ENCODE results near the gene GPR180. TPM values are rescaled to one million over a fixed set of nuclear protein-coding genes. Genes with fewer than 3 reads are reported as not detected.
"Not testable (repeated sequence)": the region's sequence is repeated elsewhere in the genome, so short reads cannot be mapped to it uniquely, and the experiment has no call there.

Gene GPR180
- total and polyA plus RNA-seq, 8 donors, result 5.8 to 10.4 (median 7.7) TPM

DNA sequence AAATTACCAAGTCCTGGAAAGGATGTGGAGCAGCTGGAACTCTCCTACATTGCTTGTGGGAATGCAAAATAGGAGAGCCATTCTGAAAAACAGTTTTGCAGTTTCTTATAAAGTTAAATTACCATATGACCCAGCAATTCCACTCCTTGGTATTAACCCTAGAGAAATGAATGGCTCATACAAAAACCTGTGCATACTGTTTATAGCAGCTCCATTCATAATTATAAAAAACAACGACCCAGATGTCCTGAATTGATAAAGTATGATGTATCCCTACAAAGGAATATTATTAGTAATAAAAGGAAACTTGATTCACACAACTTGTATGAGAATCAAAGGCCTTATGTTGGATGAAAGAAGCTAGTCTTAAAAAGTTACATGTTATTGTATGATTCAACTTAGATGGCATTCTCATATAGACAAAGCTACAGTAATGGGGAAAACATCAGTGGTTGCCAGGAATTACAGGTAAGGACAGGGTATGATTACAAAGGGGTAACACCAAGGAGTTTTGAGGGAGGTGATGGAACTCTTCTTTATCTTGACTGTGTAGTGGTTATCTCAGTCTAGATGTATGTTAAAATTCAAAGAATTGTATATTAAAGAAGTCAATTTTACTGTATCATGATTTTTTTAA lies 35.4 kb downstream of the GPR180 start:
- Histone ChIP-seq H3K36me3 (no peaks in the 10 kb centered on the region), H3K4me1 (peaks cover 0 to 6% of the 10 kb centered on the region in 2 donors), H3K4me3 (no peak overlapping the region), H3K9me3 (no peaks in the 10 kb centered on the region), H3K27ac (no peak overlapping the region), H3K27me3 (no peaks in the 10 kb centered on the region)
- ATAC-seq (no peak), DNase-seq (no peak)
- no peak for TF ChIP-seq CTCF (IDR thresholded peaks at IDR 0.05)
- intact Hi-C loops (cut with DNase I), result no loop called here

- H3K27me3 ChIP-seq; H3K4me1 ChIP-seq; H3K36me3 ChIP-seq; H3K4me3 ChIP-seq; H3K27ac ChIP-seq; ATAC-seq; intact Hi-C loops (cut with DNase I); H3K9me3 ChIP-seq; DNase-seq: not testable (repeated sequence)
Observed at GRCh38 chr13:94637677-94638076, 36.0 kb downstream of the GPR180 start.

GRCh38 chr13:94640721-94641120 lies 39.1 kb downstream of the GPR180 start:
- ATAC-seq (peak; percentile 15), DNase-seq (peak in 2 of 4 donors; percentile 4 to 7)
- Histone ChIP-seq H3K4me3 (no peak overlapping the region), H3K27me3 (no peaks in the 10 kb centered on the region), H3K4me1 (peaks cover 0 to 6% of the 10 kb centered on the region in 2 donors), H3K36me3 (no peaks in the 10 kb centered on the region), H3K9me3 (no peaks in the 10 kb centered on the region), H3K27ac (no peak overlapping the region)
- no peak for TF ChIP-seq CTCF (IDR thresholded peaks at IDR 0.05)
- intact Hi-C loops (cut with DNase I), result no loop called here

DNA sequence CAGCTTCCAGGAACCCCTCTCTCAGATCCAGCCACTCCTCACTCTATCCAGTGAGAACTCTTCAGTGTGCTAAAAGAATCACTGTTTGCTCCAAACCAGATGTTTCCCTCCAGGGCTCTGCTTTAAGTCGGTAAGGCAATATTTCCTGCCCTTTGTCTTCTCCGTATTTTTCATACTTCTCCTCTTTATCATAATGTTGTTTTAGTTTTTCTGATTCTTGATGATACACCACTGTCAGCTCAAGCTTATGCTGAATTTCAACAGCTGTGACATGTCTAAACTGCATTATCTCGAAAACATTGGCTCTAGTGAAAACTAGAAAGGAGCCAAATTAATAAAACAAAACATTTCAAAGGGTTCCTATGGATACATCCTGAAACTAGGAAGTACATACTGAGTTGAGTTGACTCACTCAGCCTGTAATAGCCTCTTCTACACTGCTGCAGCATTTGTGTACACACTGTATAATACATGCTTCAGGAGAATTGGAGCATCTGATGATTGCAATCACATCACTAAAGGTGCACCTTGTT lies 39.8 kb downstream of the GPR180 start:
- ATAC-seq, result peak; percentile 99
- H3K36me3 ChIP-seq, result no peaks in the 10 kb centered on the region
- intact Hi-C loops (cut with DNase I), result no loop called here
- TF ChIP-seq CTCF (IDR thresholded peaks at IDR 0.05), result no peak
- no peak overlapping the region for H3K4me3 ChIP-seq
- H3K27ac ChIP-seq, result peak overlapping the region; percentile 24 to 37
- peaks cover 0 to 6% of the 10 kb centered on the region in 2 donors for H3K4me1 ChIP-seq
- no peaks in the 10 kb centered on the region for H3K27me3 ChIP-seq
- peak in 2 of 4 donors; percentile 79 to 87 for DNase-seq
- H3K9me3 ChIP-seq, result no peaks in the 10 kb centered on the region

DNA sequence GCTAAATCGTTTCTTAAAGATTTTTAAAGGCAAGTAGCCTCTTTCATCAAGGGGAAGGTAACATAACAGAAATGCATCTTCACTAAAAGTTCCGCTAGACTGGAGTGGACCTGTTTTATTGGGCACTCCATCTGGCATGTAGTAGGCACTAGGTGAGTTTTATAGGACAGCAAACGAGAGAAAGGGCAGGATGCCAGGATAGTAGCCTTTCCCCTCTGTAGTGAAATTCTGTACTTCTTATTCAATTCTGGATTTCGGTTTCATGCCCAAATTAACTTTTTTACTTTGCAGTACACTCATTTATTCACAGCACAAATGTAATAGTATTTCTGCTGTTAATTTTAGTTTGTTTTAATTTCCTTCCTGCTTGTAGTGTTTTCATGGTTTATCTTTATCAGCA lies 45.2 kb downstream of the GPR180 start:
- Histone ChIP-seq H3K4me1 (no peaks in the 10 kb centered on the region), H3K4me3 (no peak overlapping the region), H3K36me3 (no peaks in the 10 kb centered on the region), H3K27ac (no peak overlapping the region), H3K9me3 (no peaks in the 10 kb centered on the region), H3K27me3 (no peaks in the 10 kb centered on the region)
- intact Hi-C loops (cut with DNase I), result no loop called here
- ATAC-seq (no peak), DNase-seq (no peak)
- no peak for TF ChIP-seq CTCF (IDR thresholded peaks at IDR 0.05)

- Histone ChIP-seq H3K9me3 (no peaks in the 10 kb centered on the region), H3K4me1 (no peaks in the 10 kb centered on the region), H3K27ac (no peak overlapping the region), H3K36me3 (no peaks in the 10 kb centered on the region), H3K27me3 (peaks cover under 1 to 3% of the 10 kb centered on the region in 2 donors), H3K4me3 (no peak overlapping the region)
- intact Hi-C loops (cut with DNase I), result no loop called here
- DNase-seq (no peak), ATAC-seq (no peak)
- no peak for TF ChIP-seq CTCF (IDR thresholded peaks at IDR 0.05)
Observed at GRCh38 chr13:94656176-94656575, 54.5 kb downstream of the GPR180 start.
